Ramos (cell line): ENCODE measurements around the gene NAV3.

Experiments used
- in situ Hi-C: fragments of 300-500 bp; cut with MboI; formaldehyde crosslinking; loops from one replicate; pipeline ENCODE4 v1.14.3; 2022; ENCODE audit warnings: low sequenced_read_pairs; ENCODE audit not compliant: unreplicated experiment

The NAV3 gene

DNA sequence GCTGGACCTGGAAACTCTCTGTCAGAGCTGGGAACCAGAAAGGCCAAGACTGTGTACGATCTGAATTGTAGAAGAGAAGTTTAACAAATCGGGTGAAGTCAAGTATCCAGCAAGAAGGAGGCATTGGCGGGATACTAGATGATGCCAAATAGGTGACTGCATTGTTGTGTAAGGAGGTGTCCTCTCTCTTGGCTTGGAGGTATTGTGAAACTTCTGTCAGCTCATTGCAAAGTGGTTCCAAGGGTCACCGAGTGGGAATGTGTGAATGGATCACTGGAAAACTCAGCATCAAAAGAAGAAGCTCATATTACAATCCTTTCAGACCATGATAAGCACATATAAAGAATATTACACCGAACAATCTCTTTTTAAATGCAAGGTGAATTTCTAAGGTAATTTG, 11.7 kb downstream of the NAV3 start:
- in situ Hi-C loops: no loop called here

DNA sequence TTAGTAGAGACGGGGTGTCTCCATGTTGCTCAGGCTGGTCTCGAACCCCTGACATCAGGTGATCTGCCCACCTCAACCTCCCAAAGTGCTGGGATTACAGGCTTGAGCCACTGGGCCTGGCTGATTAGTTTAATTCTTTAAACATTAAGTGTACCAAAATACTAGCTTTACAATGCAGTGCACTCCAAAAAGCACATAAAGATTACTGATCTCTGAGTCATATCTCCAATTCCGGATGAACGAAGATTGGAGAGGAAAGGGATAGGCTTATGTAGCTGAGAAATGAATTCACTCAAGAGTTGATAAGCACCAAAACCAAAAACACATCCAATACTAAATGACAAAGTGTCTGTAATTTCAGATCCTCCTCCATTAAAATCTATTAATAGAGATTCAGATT, 15.1 kb downstream of the NAV3 start:
- in situ Hi-C loops: no loop called here

DNA sequence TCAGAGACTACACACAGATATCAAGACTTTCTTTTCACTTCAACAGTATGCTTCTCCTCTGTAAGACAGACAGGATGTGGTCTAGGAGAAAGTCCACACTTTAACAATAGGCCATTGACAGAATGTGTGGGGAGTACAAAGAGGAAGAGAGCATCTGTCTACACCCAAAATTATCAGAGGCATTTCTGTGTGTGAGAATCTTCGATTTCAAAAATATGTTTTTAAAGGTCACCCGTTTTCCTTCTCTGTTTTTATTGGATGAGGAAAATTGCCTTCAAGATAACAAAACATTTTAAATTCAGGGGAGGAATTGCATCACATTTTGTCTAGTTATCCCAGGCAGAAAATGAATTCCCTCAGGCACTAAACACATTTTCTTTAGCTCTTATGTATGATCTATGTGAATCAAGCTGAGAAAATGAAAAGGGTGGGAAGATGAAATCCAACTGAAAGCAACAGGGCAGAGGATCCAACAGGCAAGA, 16.4 kb downstream of the NAV3 start:
- in situ Hi-C loops: no loop called here

DNA sequence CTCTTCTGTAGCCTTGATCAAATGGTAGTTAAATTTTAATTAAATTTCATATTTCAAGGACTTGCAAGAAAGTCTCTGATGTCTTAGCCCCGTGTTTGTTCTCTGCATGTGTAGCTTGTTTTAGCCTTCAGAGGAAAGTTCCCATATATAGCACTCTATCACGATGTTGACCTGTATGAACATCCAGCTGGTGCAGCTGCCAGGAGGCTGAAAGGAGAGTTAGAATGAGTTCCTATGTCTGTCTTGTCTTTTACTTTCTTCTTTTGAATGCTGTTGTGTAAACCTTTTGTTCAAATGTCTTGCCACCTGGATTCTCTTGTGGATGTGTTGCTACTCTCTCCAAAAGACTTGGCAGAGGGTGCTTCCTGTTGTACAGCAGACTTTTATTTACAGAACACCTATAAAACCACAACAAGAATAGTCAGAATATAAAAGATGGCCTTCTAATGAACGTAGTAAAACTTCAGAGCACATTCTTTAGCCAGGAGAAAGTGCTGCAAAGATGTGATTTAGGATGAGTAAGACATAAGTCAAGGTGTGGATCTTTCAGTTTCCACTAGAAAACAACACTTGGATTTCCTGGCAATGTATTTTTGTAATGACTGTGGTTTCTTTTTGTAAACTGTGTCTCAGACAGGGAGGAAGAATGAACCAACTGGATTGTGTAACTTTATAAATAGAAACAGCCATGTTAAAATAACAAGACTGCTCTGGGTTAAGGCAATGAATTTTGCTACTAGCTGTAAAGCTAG, 17.2 kb downstream of the NAV3 start:
- in situ Hi-C loops: no loop called here

DNA sequence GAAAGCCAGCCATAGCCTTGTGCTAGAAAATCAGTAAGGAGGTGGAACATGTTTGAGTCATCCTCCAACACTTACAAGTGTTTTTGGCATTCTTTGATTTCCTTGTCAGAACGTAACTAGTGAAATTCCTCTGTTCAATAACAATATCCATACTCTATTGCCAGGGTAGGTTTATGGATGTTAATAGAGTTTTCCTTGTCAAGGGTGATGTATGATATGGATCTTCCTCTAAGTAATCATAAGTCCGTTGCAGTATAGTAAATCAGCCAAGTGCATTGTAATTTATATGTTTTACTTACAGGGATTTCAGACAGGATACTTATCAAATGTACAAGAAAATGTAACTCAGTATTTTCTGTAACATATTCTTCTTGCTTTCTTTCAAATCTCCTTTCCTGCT, 19.4 kb downstream of the NAV3 start:
- in situ Hi-C loops: no loop called here

DNA sequence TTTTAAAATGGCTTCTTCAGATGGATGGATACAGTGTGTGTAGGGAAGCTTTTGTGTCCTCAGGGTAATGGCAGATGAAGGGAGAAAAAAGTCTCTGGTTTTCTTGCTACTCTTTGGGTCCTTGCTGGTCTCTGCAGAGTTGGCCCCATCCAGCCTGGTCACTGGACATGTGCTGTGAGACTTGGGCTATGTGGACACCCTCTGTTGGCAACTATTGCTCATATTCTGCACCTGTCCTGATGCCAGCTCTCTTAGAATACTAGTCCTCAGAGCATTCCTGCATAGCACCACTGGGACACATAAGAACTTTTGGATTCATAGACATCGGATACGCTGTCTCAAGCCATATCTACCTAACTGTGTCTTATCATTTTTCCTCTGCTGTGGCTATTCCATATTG, 20.0 kb downstream of the NAV3 start:
- in situ Hi-C loops: no loop called here

DNA sequence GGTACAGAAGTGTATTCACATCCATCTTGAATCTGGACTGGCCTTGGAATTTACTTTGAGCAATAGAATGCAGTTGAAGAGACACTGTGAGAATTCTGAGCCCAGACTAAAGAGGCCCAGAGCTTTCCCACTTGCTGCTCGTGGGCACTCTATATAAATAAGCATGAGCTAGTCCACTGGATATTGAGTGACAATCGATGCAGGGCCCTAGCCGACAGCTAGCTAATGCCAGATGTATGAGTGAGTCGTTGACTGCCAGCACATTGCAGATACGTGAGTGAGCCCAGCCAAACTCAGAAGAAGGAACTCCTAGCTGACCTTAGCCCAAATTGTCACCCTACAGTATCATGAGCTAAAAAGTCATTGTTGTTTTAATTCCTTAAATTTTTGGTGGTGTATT, 24.9 kb downstream of the NAV3 start:
- in situ Hi-C loops: no loop called here

DNA sequence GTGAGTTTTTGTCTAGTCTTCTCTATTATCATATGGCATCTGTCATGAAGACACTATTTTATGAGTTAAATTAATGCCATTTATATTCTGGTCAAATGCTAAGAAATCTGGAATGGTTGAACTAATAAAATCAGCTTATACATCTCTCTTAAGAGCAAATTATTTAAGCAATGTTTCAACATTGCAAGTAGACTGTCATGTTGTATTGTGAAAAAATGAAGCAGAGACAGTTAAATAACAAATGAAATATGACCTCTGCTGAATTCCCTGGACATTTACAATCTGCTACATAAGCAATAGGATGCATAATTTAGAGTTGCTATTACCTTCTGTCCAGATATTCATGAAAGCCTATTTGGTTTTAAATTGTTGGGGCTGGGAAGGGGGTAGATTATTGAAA, 30.6 kb downstream of the NAV3 start:
- in situ Hi-C loops: no loop called here

DNA sequence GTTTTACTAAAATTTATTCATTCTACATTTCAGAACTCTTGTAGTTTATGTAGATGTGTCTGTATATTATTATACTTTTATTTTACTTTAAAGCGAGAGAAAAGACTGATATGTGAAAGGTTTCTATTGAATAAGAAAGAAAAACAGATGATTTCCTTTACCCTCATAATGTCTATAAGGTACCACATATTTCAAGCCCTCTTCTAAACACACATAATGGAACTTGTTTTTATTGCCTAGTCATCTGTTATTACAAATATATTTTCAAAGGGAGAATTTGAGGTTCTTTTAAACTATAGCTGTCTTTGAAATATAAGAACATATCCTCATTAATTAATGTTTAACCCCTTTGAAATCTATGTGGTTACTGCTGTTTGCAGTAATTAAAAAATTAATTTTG, 34.5 kb downstream of the NAV3 start:
- in situ Hi-C loops: no loop called here

DNA sequence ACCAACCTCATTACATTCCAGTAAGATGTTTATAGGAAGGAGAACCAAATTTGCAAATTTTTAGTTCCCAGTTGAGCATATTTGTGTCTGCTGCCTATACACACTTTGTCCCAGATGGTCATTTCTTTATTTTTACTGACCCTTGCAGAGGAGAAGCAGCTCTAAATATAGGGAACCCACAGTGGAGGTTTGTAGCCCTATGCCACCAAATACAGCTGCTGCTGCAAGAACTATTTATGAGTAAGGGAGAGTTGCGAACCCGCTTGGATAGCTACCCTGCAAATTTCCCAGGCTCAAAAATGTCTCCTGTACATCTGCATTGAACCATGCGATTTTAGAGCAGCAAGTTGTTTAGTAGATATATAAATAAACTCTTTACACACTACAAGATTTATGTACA, 48.2 kb downstream of the NAV3 start:
- in situ Hi-C loops: no loop called here

DNA sequence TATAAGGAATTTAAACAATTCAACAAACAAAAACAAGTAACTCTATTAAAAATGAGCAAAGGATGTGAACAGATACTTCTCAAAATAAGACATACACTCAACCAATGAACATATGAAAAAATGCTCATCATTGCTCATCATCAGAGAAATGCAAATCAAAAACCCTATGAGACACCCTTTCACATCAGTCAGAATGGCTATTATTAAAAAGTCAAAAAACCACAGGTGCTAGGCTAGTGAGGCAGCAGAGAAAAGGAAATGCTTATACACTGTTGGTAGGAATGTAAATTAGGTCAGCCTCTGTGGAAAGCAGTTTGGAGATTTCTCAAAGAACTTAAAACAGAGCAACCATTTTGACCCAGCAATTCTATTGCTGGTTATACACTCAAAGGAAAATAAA, 52.0 kb downstream of the NAV3 start:
- in situ Hi-C loops: no loop called here

DNA sequence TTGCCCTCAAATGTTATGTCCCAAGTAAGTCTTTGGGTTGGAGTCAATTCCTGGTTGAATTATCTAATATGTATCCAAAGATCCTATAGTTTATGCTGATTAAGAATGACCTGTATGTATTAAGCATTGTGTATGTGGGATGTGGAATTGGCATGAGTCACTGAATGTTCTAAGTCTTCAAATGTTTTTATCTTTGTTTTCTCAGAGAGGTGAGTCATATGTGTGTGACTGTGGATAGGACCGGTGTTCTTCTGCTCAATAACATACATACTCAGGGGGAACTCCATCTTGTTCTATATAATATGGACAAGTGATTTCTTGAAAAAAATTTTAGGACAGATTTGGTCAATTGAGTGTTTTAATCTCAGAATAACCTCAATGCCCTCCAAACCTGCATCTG, 57.9 kb downstream of the NAV3 start:
- in situ Hi-C loops: no loop called here

DNA sequence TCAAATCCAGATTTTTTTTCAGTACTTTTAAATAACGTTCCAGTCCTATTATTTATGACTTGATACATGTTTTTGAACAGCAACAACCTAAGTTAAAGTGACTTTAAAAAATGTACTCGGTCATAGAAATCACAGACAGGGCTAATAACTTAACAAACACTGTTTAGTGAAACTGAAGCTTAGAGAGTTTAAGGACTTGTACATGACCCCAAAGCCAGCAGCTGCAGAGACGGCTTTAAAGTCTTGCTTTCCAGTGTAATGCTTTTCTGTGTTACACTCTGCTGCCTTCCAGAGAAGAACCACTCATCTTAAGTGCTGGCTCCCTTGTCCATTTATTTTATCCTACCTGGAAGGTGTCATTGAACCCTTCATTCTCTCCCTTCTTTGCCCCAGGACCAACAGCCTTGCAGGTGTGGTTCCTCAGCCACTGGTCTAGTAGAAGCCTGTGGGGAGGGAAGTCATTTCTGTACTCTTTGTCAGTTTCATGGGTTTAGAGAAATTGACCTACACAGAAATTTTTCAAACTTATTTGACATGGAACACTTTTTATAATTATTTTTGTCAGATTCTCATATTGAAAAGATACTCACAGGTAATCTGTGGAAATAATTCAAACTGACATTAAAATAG, 60.9 kb downstream of the NAV3 start:
- in situ Hi-C loops: no loop called here

DNA sequence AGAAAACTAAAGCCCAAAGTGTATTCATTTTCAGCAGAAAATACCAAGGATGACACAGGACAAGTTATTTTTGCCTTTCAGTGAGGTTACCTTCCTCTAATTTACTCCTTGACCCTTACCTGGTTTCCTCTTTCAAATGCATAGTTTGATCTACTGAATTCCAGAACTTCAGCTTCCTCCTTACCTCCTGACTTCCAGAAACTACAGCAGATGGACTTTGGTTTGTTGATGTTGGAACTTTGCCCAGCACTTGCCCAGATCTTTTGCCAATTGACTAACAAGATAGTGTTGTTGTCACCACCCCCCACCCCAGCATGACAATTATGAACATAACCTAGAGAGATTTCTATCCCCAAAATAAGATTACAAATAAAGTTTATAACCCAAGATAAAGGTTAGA, 63.2 kb downstream of the NAV3 start:
- in situ Hi-C loops: no loop called here

DNA sequence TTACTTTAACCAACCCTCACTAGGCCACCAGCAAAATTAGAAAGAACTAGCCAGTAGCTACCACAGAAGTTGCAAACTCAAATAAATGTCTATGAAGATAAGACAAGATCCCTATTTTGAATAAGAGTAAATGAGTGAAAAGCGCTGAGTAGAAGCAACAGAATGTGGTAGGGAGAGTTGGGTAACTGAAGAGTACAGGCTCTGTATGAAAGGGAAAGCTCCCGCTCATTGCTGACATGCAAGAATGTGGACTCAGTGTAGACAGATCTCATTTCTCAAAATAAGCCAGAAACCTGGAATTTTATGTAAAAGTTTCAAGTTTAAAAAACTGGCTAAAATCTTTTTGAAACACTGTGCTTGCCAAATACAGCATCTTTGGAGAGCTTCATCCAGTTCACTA, 63.9 kb downstream of the NAV3 start:
- in situ Hi-C loops: no loop called here

DNA sequence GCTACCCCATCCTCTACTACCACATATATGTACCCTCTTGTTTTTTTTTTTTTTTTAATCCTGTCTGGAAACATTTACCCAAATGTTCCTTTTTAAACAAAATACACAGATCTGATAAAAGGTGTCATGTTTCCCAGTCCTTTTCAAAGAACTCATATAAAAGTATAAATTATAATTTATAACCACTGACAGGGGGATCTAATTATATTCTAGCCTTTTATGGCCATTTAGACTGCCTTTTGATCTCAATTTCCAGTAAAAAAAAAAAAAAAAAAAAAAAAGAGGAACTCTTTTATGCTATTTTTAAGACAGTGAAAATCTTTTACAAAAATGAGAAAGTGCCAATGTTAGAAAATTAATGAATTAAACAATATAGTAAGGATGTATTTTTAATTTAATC, 65.0 kb downstream of the NAV3 start:
- in situ Hi-C loops: no loop called here

DNA sequence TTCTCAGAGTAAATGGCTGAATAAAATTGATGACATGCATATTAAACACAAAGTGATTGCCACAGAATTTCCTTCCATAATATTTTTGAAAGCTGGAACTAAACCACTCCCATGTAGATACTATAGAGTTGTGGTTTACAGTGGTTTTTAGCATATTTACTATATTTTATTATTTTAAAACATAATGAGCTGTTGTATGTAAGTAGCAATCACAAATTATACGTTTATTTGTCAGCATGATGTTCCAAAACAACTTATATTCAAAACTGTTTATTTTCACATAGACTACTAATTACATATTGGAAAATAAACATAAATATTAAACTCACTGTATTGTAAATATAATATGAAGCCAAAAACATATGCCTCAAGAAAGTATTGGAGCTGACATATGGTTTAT, 77.2 kb downstream of the NAV3 start:
- in situ Hi-C loops: no loop called here

DNA sequence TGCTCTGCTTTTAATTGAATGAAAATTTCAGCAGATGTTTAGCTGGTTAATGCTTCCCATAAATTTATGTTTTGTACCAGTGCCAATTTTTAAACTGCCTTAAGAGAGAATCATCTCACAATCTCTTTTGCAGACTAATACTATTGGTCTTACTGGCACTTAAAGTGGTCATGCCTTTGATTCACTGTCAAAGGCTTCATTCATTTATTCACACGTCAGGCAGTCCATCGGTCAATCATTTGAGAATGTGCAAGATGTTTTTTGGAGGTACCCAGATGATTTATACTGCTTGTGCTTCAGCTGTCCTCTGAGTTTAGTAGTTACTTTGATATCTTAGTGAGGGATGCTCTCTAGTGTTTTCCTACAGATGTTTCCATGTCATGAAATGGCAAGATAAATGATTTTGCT, 83.4 kb downstream of the NAV3 start:
- in situ Hi-C loops: no loop called here

DNA sequence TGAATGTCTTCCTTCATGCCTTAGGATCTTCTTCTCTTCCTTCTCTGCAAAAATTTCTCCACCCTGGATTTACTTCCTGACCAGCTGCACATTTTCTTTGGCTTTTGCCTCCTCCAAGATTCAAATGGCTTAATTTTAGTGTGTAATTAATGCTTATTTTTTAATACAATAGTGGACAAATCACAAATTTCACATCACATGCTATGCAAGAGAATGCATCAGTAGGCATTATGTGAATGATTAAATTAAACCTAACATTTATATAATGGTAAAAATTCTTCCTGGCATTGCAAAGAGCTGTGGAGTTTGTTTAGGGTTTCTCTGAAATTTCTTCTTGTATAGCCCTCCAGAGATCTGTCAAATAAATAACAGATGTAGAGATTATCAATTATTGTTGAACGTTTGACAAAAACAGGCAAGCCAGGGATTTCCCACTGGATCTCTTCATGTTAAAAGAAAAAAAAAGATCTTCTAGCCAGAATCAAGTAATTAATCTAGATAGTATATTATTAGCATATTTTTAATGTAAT, 84.4 kb downstream of the NAV3 start:
- in situ Hi-C loops: no loop called here

DNA sequence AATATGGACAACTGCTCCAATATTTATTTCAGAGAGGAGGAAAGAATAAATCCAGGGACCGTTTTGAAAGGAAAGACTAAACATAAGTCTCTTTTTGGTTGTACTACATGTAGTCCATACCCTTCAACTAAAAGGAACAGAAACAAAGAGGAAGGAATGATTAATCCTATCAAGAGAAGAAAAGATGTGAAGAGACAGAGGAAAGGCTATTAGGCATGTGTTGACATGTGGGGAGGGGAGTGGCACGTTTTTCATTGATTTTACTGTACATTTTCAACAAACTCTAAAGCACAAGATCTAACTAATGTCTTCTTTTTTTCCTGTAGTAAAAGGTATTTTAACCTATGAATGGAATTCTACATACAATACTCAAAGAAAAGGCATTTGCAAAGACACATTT, 85.6 kb downstream of the NAV3 start:
- in situ Hi-C loops: no loop called here

DNA sequence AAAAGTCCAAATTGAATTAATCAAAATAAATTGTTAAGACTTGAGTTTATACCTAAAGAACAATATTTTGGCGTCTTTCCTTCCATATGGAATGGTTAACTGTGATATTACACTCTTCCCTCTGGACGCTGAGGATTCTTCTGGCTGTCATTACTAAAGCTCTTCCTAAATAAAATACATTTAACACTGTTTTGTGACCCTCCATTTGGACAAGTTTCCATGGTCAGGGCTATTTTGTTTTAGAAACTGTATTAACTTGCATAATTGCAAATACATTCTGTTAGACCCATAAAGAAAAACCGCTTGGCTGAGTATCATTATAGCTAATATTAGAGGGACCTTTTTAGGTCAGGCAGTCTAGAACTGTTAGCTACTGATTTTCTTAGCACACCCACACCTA, 87.4 kb downstream of the NAV3 start:
- in situ Hi-C loops: no loop called here

DNA sequence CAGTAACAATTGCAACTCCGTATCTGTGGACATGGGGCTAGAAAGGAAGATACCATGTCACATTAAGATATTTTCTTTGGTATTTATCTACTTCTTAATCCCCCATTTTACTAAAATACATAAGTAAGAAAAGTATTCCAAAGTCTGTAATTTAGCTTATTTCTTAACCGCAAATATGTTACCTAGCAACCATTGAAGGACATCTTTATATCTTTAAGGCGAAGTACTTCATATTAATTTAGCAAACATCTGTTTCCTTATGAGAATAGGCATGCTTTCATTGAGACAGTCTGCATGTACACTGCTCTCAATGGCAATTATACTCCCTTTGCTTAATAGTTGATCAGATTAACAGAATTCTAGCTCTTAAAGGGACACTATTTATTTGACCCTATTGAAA, 88.8 kb downstream of the NAV3 start:
- in situ Hi-C loops: no loop called here
